PC-3 (cell line): ENCODE data around the gene PIAS4. TPM values are rescaled to one million over a fixed set of nuclear protein-coding genes. Genes with fewer than 3 reads are reported as not detected.

Source experiments
- ATAC-seq: fragments of 200-7000 bp; cut with Tn5 transposase; 2 replicates; pipeline ENCODE4 v1.9.1; 2020; ENCODE audit warnings: mild to moderate bottlenecking, moderate library complexity
- BruUV-seq: library from RNA; stranded (reverse); fragments of 400-500 nt; replicated peaks from 2 replicates; lab custom pipeline; 2021; lab: Mats Ljungman, UMichigan
- CTCF ChIA-PET: fragments of 300-600 bp; sonication (Branson Sonifier 250); formaldehyde crosslinking; loops from one replicate; lab custom pipeline; 2022; ENCODE audit warnings: antibody characterized with exemption; lab: Charles Lee
- POLR2A ChIA-PET: fragments of 300-600 bp; sonication (Branson Sonifier 250); formaldehyde crosslinking; loops from one replicate; lab custom pipeline; 2022; ENCODE audit warnings: antibody characterized with exemption; ENCODE audit not compliant: unreplicated experiment; lab: Charles Lee
- DNase-seq: peaks from one replicate; pipeline ENCODE4 v3.0.0-alpha.2; 2015
- H2AFZ ChIP-seq: fragments of 300-600 bp; sonication (generic); 2 replicates; pipeline ENCODE4 v1.6.0; 2016; ENCODE audit warnings: antibody characterized with exemption, low read length
- H3F3A ChIP-seq: fragments of 300-600 bp; sonication (generic); one replicate; pipeline ENCODE4 v1.6.0; 2017; ENCODE audit warnings: antibody characterized with exemption, low read length, control low read depth, mild to moderate bottlenecking; ENCODE audit not compliant: unreplicated experiment
- H3K27ac ChIP-seq: fragments of 300-600 bp; sonication (generic); 2 replicates; pipeline ENCODE4 v1.5.1; 2016; ENCODE audit warnings: mild to moderate bottlenecking, low read length
- H3K27me3 ChIP-seq: fragments of 300-600 bp; sonication (generic); 2 replicates; pipeline ENCODE4 v1.6.1; 2016; ENCODE audit warnings: low read length, mixed read lengths
- H3K36me3 ChIP-seq: fragments of 300-600 bp; sonication (generic); 2 replicates; pipeline ENCODE4 v1.6.1; 2016; ENCODE audit warnings: low read depth, mixed run types, low read length, mixed read lengths
- H3K4me1 ChIP-seq: fragments of 300-600 bp; sonication (generic); 2 replicates; pipeline ENCODE4 v1.5.1; 2016; ENCODE audit warnings: low read length; ENCODE audit not compliant: insufficient read depth
- H3K4me2 ChIP-seq: fragments of 300-600 bp; sonication (generic); 2 replicates; pipeline ENCODE4 v1.6.0; 2016; ENCODE audit warnings: low read length
- H3K4me3 ChIP-seq: fragments of 300-600 bp; sonication (generic); 2 replicates; pipeline ENCODE4 v1.5.1; 2016; ENCODE audit warnings: mild to moderate bottlenecking, low read length, mixed read lengths
- H3K79me2 ChIP-seq: fragments of 300-600 bp; sonication (generic); 2 replicates; pipeline ENCODE4 v1.6.1; 2017; ENCODE audit warnings: low read length, mixed read lengths
- H3K9ac ChIP-seq: fragments of 300-600 bp; sonication (generic); 2 replicates; pipeline ENCODE4 v1.6.0; 2016; ENCODE audit warnings: mild to moderate bottlenecking, low read length
- H3K9me2 ChIP-seq: fragments of 300-600 bp; sonication (generic); replicated peaks from 2 replicates; pipeline ENCODE4 v1.6.1; 2016; ENCODE audit warnings: mixed run types, low read length, mixed read lengths
- H3K9me3 ChIP-seq: fragments of 300-600 bp; sonication (generic); 2 replicates; pipeline ENCODE4 v1.6.1; 2016; ENCODE audit warnings: low read length, mixed read lengths
- H4K20me1 ChIP-seq: fragments of 300-600 bp; sonication (generic); 2 replicates; pipeline ENCODE4 v1.6.1; 2016; ENCODE audit warnings: low read length, mixed read lengths
- CTCF ChIP-seq: fragments of 300-600 bp; sonication (generic); conservative IDR thresholded peaks from 2 replicates; pipeline ENCODE4 v1.5.1; 2017; ENCODE audit warnings: antibody characterized with exemption, low read depth, mild to moderate bottlenecking, low read length
- EZH2 ChIP-seq: fragments of 300-600 bp; sonication (generic); IDR thresholded peaks from one replicate; pipeline ENCODE4 v1.6.1; 2017; ENCODE audit warnings: antibody characterized with exemption, mild to moderate bottlenecking, low read length; ENCODE audit not compliant: unreplicated experiment
- EZH2phosphoT487 ChIP-seq: fragments of 300-600 bp; sonication (generic); IDR thresholded peaks from 2 replicates; pipeline ENCODE4 v1.6.1; 2018; ENCODE audit warnings: mild to moderate bottlenecking, antibody characterized with exemption, low read length, borderline replicate concordance
- intact Hi-C: fragments of 100-400 bp; cut with micrococcal nuclease; formaldehyde crosslinking; loops from 2 replicates; pipeline ENCODE4 v1.9.0; 2023
- total RNA-seq: library from RNA; depleted of rRNA; stranded (reverse); fragments of >200 nt; gene quantifications from 2 replicates; pipeline ENCODE4 v1.2.3, GENCODE V29; 2014

Gene PIAS4
- total RNA-seq, 1 experiment from 2014 or later, result 21.0 TPM

- Histone ChIP-seq H3K4me2 (peak overlapping the region; percentile 98), H3K9me3 (no peaks in the 10 kb centered on the region), H3K4me1 (peaks cover 28% of the 10 kb centered on the region), H3K9ac (peak overlapping the region; percentile 93), H3K36me3 (no peaks in the 10 kb centered on the region), H3K4me3 (peak overlapping the region; percentile 87), H4K20me1 (peaks cover 18% of the 10 kb centered on the region; the same call in 1 of the 2 replicates), H3K27ac (peak overlapping the region; percentile 73), H3K27me3 (no peaks in the 10 kb centered on the region), H2AFZ (no peak overlapping the region), H3F3A (no peaks in the 10 kb centered on the region), H3K79me2 (peaks cover 54% of the 10 kb centered on the region), H3K9me2 (no peaks in the 10 kb centered on the region)
- DNase-seq (no peak), ATAC-seq (no peak)
- BruUV-seq, result no TSS peak
- intact Hi-C loops, result no loop called here
- ChIA-PET POLR2A (no interaction called here), CTCF (no interaction called here)
- TF ChIP-seq CTCF, result no peak
- no peak for TF ChIP-seq EZH2phosphoT487
Measured at GRCh38 chr19:4064496-4065260, 57.1 kb downstream of the PIAS4 start.

- no peak overlapping the region for H3K27ac ChIP-seq
- no peaks in the 10 kb centered on the region for H3K9me3 ChIP-seq
- TF ChIP-seq EZH2phosphoT487, result no peak
- no peak for TF ChIP-seq EZH2
- TF ChIP-seq CTCF, result no peak
- BruUV-seq, result no TSS peak
- H4K20me1 ChIP-seq, result peaks cover 18% of the 10 kb centered on the region; the same call in 1 of the 2 replicates
- ChIA-PET POLR2A (no interaction called here), CTCF (no interaction called here)
- DNase-seq, result peak; percentile 92
- no peak overlapping the region for H2AFZ ChIP-seq
- no peaks in the 10 kb centered on the region for H3K27me3 ChIP-seq
- H3K9me2 ChIP-seq, result no peaks in the 10 kb centered on the region
- no peak overlapping the region for H3K9ac ChIP-seq
- H3K4me2 ChIP-seq, result no peak overlapping the region
- peak; percentile 70 for ATAC-seq
- H3K79me2 ChIP-seq, result peaks cover 45% of the 10 kb centered on the region
- H3F3A ChIP-seq, result no peaks in the 10 kb centered on the region
- intact Hi-C loops, result no loop called here
- no peak overlapping the region for H3K4me3 ChIP-seq
- H3K36me3 ChIP-seq, result no peaks in the 10 kb centered on the region
- H3K4me1 ChIP-seq, result peaks cover 28% of the 10 kb centered on the region
Measured at GRCh38 chr19:4065430-4066175, 58.1 kb downstream of the PIAS4 start.
